ENCODE measurements around the gene UMAD1.
A peak's percentile ranks its signal among the peaks of the same experiment; 100 is the strongest.

DNA sequence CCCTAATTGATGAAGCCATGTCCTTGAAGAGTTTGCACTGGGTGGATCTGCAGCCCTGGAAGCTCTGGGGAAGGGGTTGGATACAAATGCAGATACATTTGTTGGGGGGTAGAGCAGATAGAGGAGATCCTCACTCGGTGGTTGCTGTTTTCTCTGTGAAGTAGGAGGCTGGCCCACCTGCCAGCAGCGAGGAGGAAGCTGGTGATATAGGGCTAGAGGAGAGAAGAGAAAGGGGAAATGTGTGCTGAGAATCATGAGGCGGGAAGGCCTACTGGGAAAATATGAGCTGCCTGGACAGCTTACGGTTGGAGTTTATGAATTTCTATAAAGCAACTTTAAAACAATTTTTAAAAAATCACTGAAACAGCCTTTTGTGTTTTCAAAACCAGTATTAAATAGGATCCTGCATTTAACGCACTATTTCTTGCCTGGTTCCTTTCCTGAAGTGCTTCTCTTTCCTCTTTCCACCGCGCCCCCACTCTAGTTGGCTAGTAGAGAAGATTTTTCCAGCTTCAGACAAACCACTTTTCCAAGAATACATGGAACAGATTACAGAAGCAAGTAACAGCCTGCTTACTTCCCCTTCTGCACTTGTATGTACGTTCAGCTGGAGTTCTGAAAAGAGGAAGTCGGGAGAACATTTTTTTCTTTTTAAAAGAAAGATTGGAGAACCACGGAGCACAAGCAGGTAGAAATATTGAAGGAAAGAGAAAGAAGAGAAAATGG, 227.5 kb downstream of the UMAD1 start:
- TF ChIP-seq, protein P1, sequence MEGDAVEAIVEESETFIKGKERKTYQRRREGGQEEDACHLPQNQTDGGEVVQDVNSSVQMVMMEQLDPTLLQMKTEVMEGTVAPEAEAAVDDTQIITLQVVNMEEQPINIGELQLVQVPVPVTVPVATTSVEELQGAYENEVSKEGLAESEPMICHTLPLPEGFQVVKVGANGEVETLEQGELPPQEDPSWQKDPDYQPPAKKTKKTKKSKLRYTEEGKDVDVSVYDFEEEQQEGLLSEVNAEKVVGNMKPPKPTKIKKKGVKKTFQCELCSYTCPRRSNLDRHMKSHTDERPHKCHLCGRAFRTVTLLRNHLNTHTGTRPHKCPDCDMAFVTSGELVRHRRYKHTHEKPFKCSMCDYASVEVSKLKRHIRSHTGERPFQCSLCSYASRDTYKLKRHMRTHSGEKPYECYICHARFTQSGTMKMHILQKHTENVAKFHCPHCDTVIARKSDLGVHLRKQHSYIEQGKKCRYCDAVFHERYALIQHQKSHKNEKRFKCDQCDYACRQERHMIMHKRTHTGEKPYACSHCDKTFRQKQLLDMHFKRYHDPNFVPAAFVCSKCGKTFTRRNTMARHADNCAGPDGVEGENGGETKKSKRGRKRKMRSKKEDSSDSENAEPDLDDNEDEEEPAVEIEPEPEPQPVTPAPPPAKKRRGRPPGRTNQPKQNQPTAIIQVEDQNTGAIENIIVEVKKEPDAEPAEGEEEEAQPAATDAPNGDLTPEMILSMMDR (IDR thresholded peaks at IDR 0.05; ENCODE audit: insufficient read depth, low read length): no peak
- TF ChIP-seq POLR2AphosphoS5 (IDR thresholded peaks at IDR 0.05; ENCODE audit: low read depth): no peak
- peak; percentile 99 for TF ChIP-seq SPI1 (IDR thresholded peaks at IDR 0.05; ENCODE audit: borderline replicate concordance, low read depth)

All from HL-60 (cell line).